Smooth muscle cell (in vitro differentiated cells): ENCODE results near the gene CDH13. TPM values are rescaled to one million over a fixed set of nuclear protein-coding genes. Genes with fewer than 3 reads are reported as not detected.

Experiments used
- DNase-seq: peaks from one replicate; lab custom pipeline; 2025; ENCODE audit not compliant: unreplicated experiment; lab: John Stamatoyannopoulos, UW
- H2AFZ ChIP-seq: fragments of 200-600 bp; sonication (generic); 2 replicates; pipeline ENCODE4 v1.6.0; 2016; ENCODE audit warnings: antibody characterized with exemption, low read depth, mild to moderate bottlenecking
- H3F3A ChIP-seq: fragments of 200-600 bp; sonication (generic); 2 replicates; pipeline ENCODE4 v1.6.0; 2017; ENCODE audit warnings: antibody characterized with exemption, low read depth
- H3K27ac ChIP-seq: fragments of 200-600 bp; sonication (generic); 2 replicates; pipeline ENCODE4 v1.5.1; 2016; ENCODE audit warnings: low read depth, mild to moderate bottlenecking
- H3K27me3 ChIP-seq: fragments of 200-600 bp; sonication (generic); 2 replicates; pipeline ENCODE4 v1.6.1; 2016; ENCODE audit warnings: low read depth, mild to moderate bottlenecking
- H3K36me3 ChIP-seq: fragments of 200-600 bp; sonication (generic); 2 replicates; pipeline ENCODE4 v1.5.1; 2016; ENCODE audit warnings: low read depth
- H3K4me1 ChIP-seq: fragments of 200-600 bp; sonication (generic); 2 replicates; pipeline ENCODE4 v1.5.1; 2016; ENCODE audit warnings: low read depth
- H3K4me2 ChIP-seq: fragments of 200-600 bp; sonication (generic); 2 replicates; pipeline ENCODE4 v1.6.0; 2016; ENCODE audit warnings: mild to moderate bottlenecking
- H3K4me3 ChIP-seq: fragments of 200-600 bp; sonication (generic); 2 replicates; pipeline ENCODE4 v1.5.1; 2016; ENCODE audit warnings: mild to moderate bottlenecking
- H3K79me2 ChIP-seq: fragments of 200-600 bp; sonication (generic); 2 replicates; pipeline ENCODE4 v1.6.0; 2016; ENCODE audit warnings: low read depth, mild to moderate bottlenecking
- H3K9ac ChIP-seq: fragments of 200-600 bp; sonication (generic); 2 replicates; pipeline ENCODE4 v1.6.0; 2016; ENCODE audit warnings: low read depth
- H3K9me3 ChIP-seq: fragments of 200-600 bp; sonication (generic); replicated peaks from 2 replicates; pipeline ENCODE4 v1.5.1; 2016; ENCODE audit warnings: low read depth
- H4K20me1 ChIP-seq: fragments of 200-600 bp; sonication (generic); 2 replicates; pipeline ENCODE4 v1.6.0; 2016; ENCODE audit warnings: low read depth
- WGBS: methylation state at CpG from one replicate; pipeline ENCODE4 v1.1.7; 2016; ENCODE audit warnings: low lambda C conversion rate; 5-methylcytosine and 5-hydroxymethylcytosine counted together
- polyA plus RNA-seq: library from polyadenylated mRNA; unstranded; fragments of >200 nt; fragmentation: Nextera tagmentation; extraction: Ambion mirVana; gene quantifications from 2 replicates; pipeline ENCODE4 v1.2.1, GENCODE V29; 2016
- total RNA-seq: library from RNA; depleted of rRNA; stranded (reverse); fragments of >200 nt; gene quantifications from 2 replicates; pipeline ENCODE4 v1.2.3, GENCODE V29; 2014
- TF ChIP-seq, protein P1 (sequence below): fragments of 200-600 bp; sonication (generic); IDR thresholded peaks from 2 replicates; pipeline ENCODE4 v1.5.1; 2017; ENCODE audit warnings: borderline replicate concordance, mild to moderate bottlenecking, antibody characterized with exemption; ENCODE audit not compliant: insufficient read depth, poor library complexity, severe bottlenecking

The CDH13 gene
- total and polyA plus RNA-seq, 2 experiments from 2014 or later = 12.1 to 32.2 TPM

- no peak overlapping the region for H3K4me2 ChIP-seq
- H3K79me2 ChIP-seq = no peaks in the 10 kb centered on the region
- H3F3A ChIP-seq = no peaks in the 10 kb centered on the region
- no peak overlapping the region for H2AFZ ChIP-seq
- H3K9ac ChIP-seq = no peak overlapping the region
- H3K4me3 ChIP-seq = no peak overlapping the region
- whole genome bisulfite sequencing = 88% methylated on average over 4 of the region's 4 CpGs
- no peaks in the 10 kb centered on the region for H3K9me3 ChIP-seq
- H3K27ac ChIP-seq = no peak overlapping the region
- no peaks in the 10 kb centered on the region for H3K36me3 ChIP-seq
- no peaks in the 10 kb centered on the region for H4K20me1 ChIP-seq
- peaks cover 22% of the 10 kb centered on the region for H3K4me1 ChIP-seq
- H3K27me3 ChIP-seq = no peaks in the 10 kb centered on the region
- TF ChIP-seq, protein P1, sequence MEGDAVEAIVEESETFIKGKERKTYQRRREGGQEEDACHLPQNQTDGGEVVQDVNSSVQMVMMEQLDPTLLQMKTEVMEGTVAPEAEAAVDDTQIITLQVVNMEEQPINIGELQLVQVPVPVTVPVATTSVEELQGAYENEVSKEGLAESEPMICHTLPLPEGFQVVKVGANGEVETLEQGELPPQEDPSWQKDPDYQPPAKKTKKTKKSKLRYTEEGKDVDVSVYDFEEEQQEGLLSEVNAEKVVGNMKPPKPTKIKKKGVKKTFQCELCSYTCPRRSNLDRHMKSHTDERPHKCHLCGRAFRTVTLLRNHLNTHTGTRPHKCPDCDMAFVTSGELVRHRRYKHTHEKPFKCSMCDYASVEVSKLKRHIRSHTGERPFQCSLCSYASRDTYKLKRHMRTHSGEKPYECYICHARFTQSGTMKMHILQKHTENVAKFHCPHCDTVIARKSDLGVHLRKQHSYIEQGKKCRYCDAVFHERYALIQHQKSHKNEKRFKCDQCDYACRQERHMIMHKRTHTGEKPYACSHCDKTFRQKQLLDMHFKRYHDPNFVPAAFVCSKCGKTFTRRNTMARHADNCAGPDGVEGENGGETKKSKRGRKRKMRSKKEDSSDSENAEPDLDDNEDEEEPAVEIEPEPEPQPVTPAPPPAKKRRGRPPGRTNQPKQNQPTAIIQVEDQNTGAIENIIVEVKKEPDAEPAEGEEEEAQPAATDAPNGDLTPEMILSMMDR = no peak
- no peak for DNase-seq
Measured at GRCh38 chr16:83838151-83838550, 1211.4 kb downstream of the CDH13 start.

- DNase-seq = no peak
- H4K20me1 ChIP-seq = no peaks in the 10 kb centered on the region
- WGBS = 71% methylated on average over 3 of the region's 3 CpGs
- no peaks in the 10 kb centered on the region for H3K27me3 ChIP-seq
- H3K27ac ChIP-seq = no peak overlapping the region
- no peaks in the 10 kb centered on the region for H3K79me2 ChIP-seq
- peaks cover 23% of the 10 kb centered on the region for H3K4me1 ChIP-seq
- H3K9ac ChIP-seq = no peak overlapping the region
- H3F3A ChIP-seq = no peaks in the 10 kb centered on the region
- H3K4me3 ChIP-seq = no peak overlapping the region
- H3K36me3 ChIP-seq = no peaks in the 10 kb centered on the region
- H3K9me3 ChIP-seq = no peaks in the 10 kb centered on the region
- H2AFZ ChIP-seq = no peak overlapping the region
- no peak overlapping the region for H3K4me2 ChIP-seq
- TF ChIP-seq, protein P1 = no peak
Measured at GRCh38 chr16:83839561-83839960, 1212.8 kb downstream of the CDH13 start.

- H3K27me3 ChIP-seq = no peaks in the 10 kb centered on the region
Measured at GRCh38 chr16:83840060-83840617, 1213.4 kb downstream of the CDH13 start.

More at GRCh38 chr16:83840060-83840617, 1213.4 kb downstream of the CDH13 start:
- Histone ChIP-seq H3K4me2 (no peak overlapping the region), H3K27ac (no peak overlapping the region), H3K4me1 (peaks cover 23% of the 10 kb centered on the region), H3K9me3 (no peaks in the 10 kb centered on the region), H3K36me3 (no peaks in the 10 kb centered on the region), H3F3A (no peaks in the 10 kb centered on the region), H4K20me1 (no peaks in the 10 kb centered on the region), H3K4me3 (no peak overlapping the region), H2AFZ (no peak overlapping the region), H3K9ac (no peak overlapping the region), H3K79me2 (no peaks in the 10 kb centered on the region)
- DNase-seq = no peak
- TF ChIP-seq, protein P1 = no peak
- 69% methylated on average over 4 of the region's 4 CpGs for WGBS
